GM23248 (cell line): ENCODE data around the gene NGB.

Experiments used
- EZH2 ChIP-seq: fragments of 200-600 bp; sonication (generic); IDR thresholded peaks from 2 replicates; pipeline ENCODE4 v1.6.1; 2018; ENCODE audit warnings: antibody characterized with exemption, mild to moderate bottlenecking; ENCODE audit not compliant: insufficient read depth, poor library complexity, severe bottlenecking
- EZH2phosphoT487 ChIP-seq: fragments of 200-600 bp; sonication (generic); IDR thresholded peaks from 2 replicates; pipeline ENCODE4 v1.6.1; 2018; ENCODE audit warnings: antibody characterized with exemption, moderate library complexity, mild to moderate bottlenecking, low read depth; ENCODE audit not compliant: insufficient read depth

DNA sequence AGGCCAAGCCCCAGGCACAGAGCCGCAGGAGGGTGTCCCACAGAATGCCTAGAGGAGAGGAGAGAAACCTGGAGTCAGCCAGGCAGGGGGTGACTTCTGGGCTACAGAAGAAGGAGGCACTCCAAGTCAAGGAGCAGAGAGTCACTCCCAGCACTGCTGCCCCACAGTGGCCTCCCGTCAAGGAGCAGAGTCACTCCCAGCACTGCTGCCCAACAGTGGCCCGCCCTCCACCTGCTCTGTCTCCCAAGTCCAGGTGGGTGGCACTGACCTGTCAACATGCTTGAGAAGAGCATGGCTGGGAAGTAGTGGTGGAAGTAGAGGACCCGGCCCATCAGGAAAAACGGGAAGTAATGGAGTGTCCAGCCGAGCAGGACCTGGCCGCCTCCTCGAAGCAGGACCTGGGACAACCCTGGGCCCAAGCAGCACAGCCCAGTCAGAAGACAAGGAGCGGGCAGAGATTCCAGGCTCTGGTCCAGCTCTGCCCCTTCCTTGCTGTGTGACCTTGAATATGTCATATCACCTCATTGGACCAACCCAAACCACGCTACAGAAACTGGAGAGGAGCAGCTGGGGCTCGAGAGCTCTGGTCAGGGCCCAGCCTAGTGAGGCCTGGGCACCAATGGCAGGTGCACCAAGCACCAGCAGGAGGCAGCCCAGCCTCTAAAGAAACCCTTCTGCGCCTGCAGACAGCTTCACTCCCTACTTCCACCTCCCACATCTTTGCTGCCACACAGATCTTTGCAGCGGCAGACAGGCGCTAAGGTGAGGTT, 7.6 kb upstream of the NGB start:
- TF ChIP-seq EZH2 (no peak), EZH2phosphoT487 (no peak)
